GM12878 (cell line): ENCODE data around the gene SLC29A2. TPM values are rescaled to one million over a fixed set of nuclear protein-coding genes. Genes with fewer than 3 reads are reported as not detected.

Experiments
- ATAC-seq: fragments of 200-7000 bp; cut with Tn5 transposase; 3 replicates; pipeline ENCODE4 v1.9.1; 2020; ENCODE audit warnings: mild to moderate bottlenecking, moderate library complexity
- BruUV-seq: library from RNA; stranded (reverse); fragments of 400-500 nt; replicated peaks from 2 replicates; lab custom pipeline; 2021; lab: Mats Ljungman, UMichigan
- CTCF ChIA-PET: fragments of 300-600 bp; sonication (Branson Sonifier 250); formaldehyde crosslinking; extraction: SDS; loops from one replicate; lab custom pipeline; 2021; ENCODE audit warnings: inconsistent platforms; lab: Yijun Ruan, JAX
- POLR2A ChIA-PET: fragments of 350-600 bp; formaldehyde crosslinking; extraction: SDS; loops from one replicate; lab custom pipeline; 2021; ENCODE audit warnings: inconsistent platforms; lab: Charles Lee
- RAD21 ChIA-PET: fragments of 300-600 bp; sonication (Branson Sonifier 250); formaldehyde crosslinking; loops from one replicate; lab custom pipeline; 2023; ENCODE audit warnings: antibody characterized with exemption; ENCODE audit not compliant: unreplicated experiment; lab: Charles Lee
- SMC1A ChIA-PET: fragments of 300-600 bp; sonication (Branson Sonifier 250); formaldehyde crosslinking; loops from one replicate; lab custom pipeline; 2023; ENCODE audit not compliant: unreplicated experiment, uncharacterized antibody; lab: Charles Lee
- DNase-seq: peaks from one replicate; pipeline ENCODE4 v3.0.0-alpha.2; 2011; ENCODE audit warnings: low read depth, low spot score
- FAIRE-seq: peaks from 3 replicates; lab custom pipeline; 2011; peaks lifted over from hg19 to GRCh38; lab: Jason Lieb, UNC
- H2AFZ ChIP-seq: 2 replicates; pipeline ENCODE4 v1.6.0; 2011; ENCODE audit warnings: low read depth, low read length, control low read depth; ENCODE audit not compliant: control insufficient read depth
- H3K27ac ChIP-seq: 2 replicates; pipeline ENCODE4 v1.5.1; 2011; ENCODE audit warnings: control low read depth; ENCODE audit not compliant: control insufficient read depth, insufficient read depth
- H3K27me3 ChIP-seq, 2 experiments: replicated peaks in 1 of 2; 2 replicates each; pipeline versions ENCODE4 v1.6.0 to v1.6.1; 2011; ENCODE audit warnings: low read length in 1 of 2; ENCODE audit not compliant: control insufficient read depth in 2 of 2, insufficient read depth in 2 of 2
- H3K36me3 ChIP-seq, 2 experiments: 2 replicates each; pipeline ENCODE4 v1.5.1; 2011; ENCODE audit warnings: low read length in 1 of 2; ENCODE audit not compliant: control insufficient read depth in 2 of 2, insufficient read depth in 2 of 2
- H3K4me1 ChIP-seq: 2 replicates; pipeline ENCODE4 v1.6.1; 2011; ENCODE audit warnings: mild to moderate bottlenecking, low read length, moderate library complexity, mixed read lengths; ENCODE audit not compliant: control insufficient read depth, insufficient read depth
- H3K4me2 ChIP-seq: 2 replicates; pipeline ENCODE4 v1.6.0; 2011; ENCODE audit warnings: control low read depth; ENCODE audit not compliant: control insufficient read depth, insufficient read depth
- H3K4me3 ChIP-seq: fragments of 200-600 bp; sonication (generic); 2 replicates; pipeline ENCODE4 v1.5.1; 2016
- H3K79me2 ChIP-seq: 2 replicates; pipeline ENCODE4 v1.6.0; 2011; ENCODE audit warnings: low read length; ENCODE audit not compliant: control insufficient read depth, insufficient read depth
- H3K9ac ChIP-seq: 2 replicates; pipeline ENCODE4 v1.8.0; 2011; ENCODE audit warnings: low read length, control low read depth, mixed read lengths; ENCODE audit not compliant: control insufficient read depth, insufficient read depth
- H3K9me3 ChIP-seq: replicated peaks from 3 replicates; pipeline ENCODE4 v1.5.1; 2011; ENCODE audit warnings: mild to moderate bottlenecking, low read length; ENCODE audit not compliant: control insufficient read depth, insufficient read depth
- H4K20me1 ChIP-seq: 2 replicates; pipeline ENCODE4 v1.6.0; 2011; ENCODE audit not compliant: control insufficient read depth, insufficient read depth
- BRCA1 ChIP-seq: IDR thresholded peaks from 2 replicates; pipeline ENCODE4 v1.6.1; 2011; ENCODE audit warnings: low read depth, low read length, improper control_type of control experiment
- CEBPZ ChIP-seq: fragments of 150-350 bp; IDR thresholded peaks from 2 replicates; pipeline ENCODE4 v1.6.1; 2016; ENCODE audit warnings: low read depth, low read length
- CREM ChIP-seq: IDR thresholded peaks from 2 replicates; pipeline ENCODE4 v1.6.1; 2014; ENCODE audit warnings: antibody characterized with exemption, low read depth
- CTCF ChIP-seq, 3 experiments: IDR thresholded peaks in 2 of 3; conservative IDR thresholded peaks in 1 of 3; 2 replicates each; pipeline ENCODE4 v1.5.1; 2011; ENCODE audit warnings: low read depth in 3 of 3, low read length in 3 of 3, mild to moderate bottlenecking in 3 of 3, control low read depth in 2 of 3, moderate library complexity in 2 of 3, inconsistent platforms in 1 of 3, mixed read lengths in 1 of 3; ENCODE audit not compliant: control insufficient read depth in 2 of 3, insufficient read depth in 1 of 3; ENCODE audit errors: extremely low read depth in 1 of 3
- EP300 ChIP-seq, 2 experiments: fragments of 150-350 bp in 1 of 2; IDR thresholded peaks; 2 replicates each; pipeline ENCODE4 v1.6.1; 2011 to 2012; ENCODE audit warnings: low read depth in 2 of 2, low read length in 2 of 2, borderline replicate concordance in 1 of 2, improper control_type of control experiment in 1 of 2, inconsistent platforms in 1 of 2; ENCODE audit not compliant: control insufficient read depth in 1 of 2
- MTA3 ChIP-seq: IDR thresholded peaks from 2 replicates; pipeline ENCODE4 v1.6.1; 2012; ENCODE audit warnings: low read length, inconsistent platforms, borderline replicate concordance
- NRF1 ChIP-seq: conservative IDR thresholded peaks from 2 replicates; pipeline ENCODE4 v1.6.1; 2011; ENCODE audit warnings: mild to moderate bottlenecking, low read depth, low read length, improper control_type of control experiment
- SPI1 ChIP-seq: IDR thresholded peaks from 2 replicates; pipeline ENCODE4 v1.6.1; 2011; ENCODE audit warnings: low read depth, mild to moderate bottlenecking, low read length, moderate library complexity, borderline replicate concordance; ENCODE audit not compliant: insufficient read depth
- TARDBP ChIP-seq: IDR thresholded peaks from 2 replicates; pipeline ENCODE4 v1.6.1; 2016; ENCODE audit warnings: borderline replicate concordance
- ZNF687 ChIP-seq: fragments of 450-650 bp; IDR thresholded peaks from 2 replicates; pipeline ENCODE4 v1.6.1; 2017; ENCODE audit warnings: mild to moderate bottlenecking, moderate library complexity
- WGBS: methylation state at CpG from one replicate; pipeline ENCODE4 v1.1.6; 2016; ENCODE audit warnings: low lambda C conversion rate; ENCODE audit not compliant: insufficient replicate concordance, insufficient coverage; ENCODE audit errors: missing lambda C conversion rate; 5-methylcytosine and 5-hydroxymethylcytosine counted together
- in situ Hi-C: fragments of 300-500 bp; cut with MboI; formaldehyde crosslinking; loops from 9 replicates; pipeline ENCODE4 v1.14.3; 2018; ENCODE audit warnings: mixed read lengths
- intact Hi-C: fragments of 100-400 bp; cut with micrococcal nuclease; formaldehyde crosslinking; loops from one replicate; pipeline ENCODE4 v1.14.2; 2022; ENCODE audit not compliant: unreplicated experiment
- polyA plus RNA-seq, 11 experiments: library from polyadenylated mRNA; depleted of rRNA in 4 of 11; unstranded in 6 of 11; stranded (reverse) in 5 of 11; fragments of >200 nt; fragmentation: Nextera tagmentation in 4 of 11; fragmentation: Illumina TruSeq in 1 of 11; extraction: Ambion mirVana in 4 of 11; extraction: Trizol in 1 of 11; gene quantifications; 1 replicate in 1 of 11; 2 replicates in 10 of 11; pipeline versions ENCODE4 v1.2.1 to v1.2.3, GENCODE V29; 2011 to 2016; ENCODE audit warnings: inconsistent platforms in 2 of 11, missing spikeins in 2 of 11, low read depth in 1 of 11
- total RNA-seq, 4 experiments: library from RNA; depleted of rRNA in 3 of 4; stranded (reverse); fragments of >200 nt in 3 of 4; fragmentation: Illumina TruSeq in 1 of 4; extraction: Trizol in 1 of 4; gene quantifications; 2 replicates each; pipeline versions ENCODE4 v1.2.1 to v1.2.3, GENCODE V29; 2013 to 2021

The SLC29A2 gene
- total and polyA plus RNA-seq, 10 of the 15 experiments (the other 5 are each of a cell fraction or from before 2014, with no cell fraction given): 0.27 to 7.5 (median 2.2) TPM

GRCh38 chr11:66339162-66339675 lies 32.3 kb downstream of the SLC29A2 start:
- H3K4me3 ChIP-seq: no peak overlapping the region
- in situ Hi-C loops (no loop called here), intact Hi-C loops (no loop called here)
- H3K27ac ChIP-seq: no peak overlapping the region
- no peak for FAIRE-seq
- SMC1A ChIA-PET: no interaction called here
- WGBS: 89% methylated on average over 6 of the region's 6 CpGs
- RAD21 ChIA-PET: no interaction called here
- no peak overlapping the region for H3K4me2 ChIP-seq
- H2AFZ ChIP-seq: no peak overlapping the region
- no peak for ATAC-seq
- no peak overlapping the region for H3K9ac ChIP-seq
- no peaks in the 10 kb centered on the region for H3K27me3 ChIP-seq
- no TSS peak for BruUV-seq
- no peaks in the 10 kb centered on the region for H4K20me1 ChIP-seq
- H3K9me3 ChIP-seq: no peaks in the 10 kb centered on the region
- POLR2A ChIA-PET: interaction anchor here (0.9 kb wide), 1 partner anchor 31 kb away, joined by 4 read pairs; no protein-coding TSS in a partner anchor
- peaks cover 10% of the 10 kb centered on the region for H3K79me2 ChIP-seq
- peaks cover 26% of the 10 kb centered on the region for H3K4me1 ChIP-seq
- peaks cover 0 to 19% of the 10 kb centered on the region in 2 experiments; a peak in 3 of 4 replicates for H3K36me3 ChIP-seq
- DNase-seq: no peak
- CTCF ChIA-PET: interaction anchor here (1.6 kb wide), 1 partner anchor 27 kb away, joined by 6 read pairs; no protein-coding TSS in a partner anchor
- TF ChIP-seq EP300 (IDR thresholded peaks at IDR 0.05; ENCODE audit: borderline replicate concordance in 1 of 2, control insufficient read depth in 1 of 2, low read depth in 2 of 2, low read length in 2 of 2): no peak
- TF ChIP-seq BRCA1: no peak
- no peak for TF ChIP-seq MTA3
- no peak for TF ChIP-seq CTCF (IDR thresholded peaks at IDR 0.05 in 2 of 3, conservative IDR thresholded peaks at IDR 0.05 in 1 of 3; ENCODE audit: control insufficient read depth in 2 of 3, extremely low read depth in 1 of 3, insufficient read depth in 1 of 3, low read depth in 3 of 3, low read length in 3 of 3)
- no peak for TF ChIP-seq CREM
- TF ChIP-seq CEBPZ: no peak
- no peak for TF ChIP-seq TARDBP
- no peak for TF ChIP-seq ZNF687
- TF ChIP-seq SPI1: no peak
- no peak for TF ChIP-seq NRF1
